ENCODE data around the gene NRK. TPM values are rescaled to one million over a fixed set of nuclear protein-coding genes. Genes with fewer than 3 reads are reported as not detected.

NRK gene
- total RNA-seq, 1 donor from 2014 or later: 19.3 TPM

- DNase-seq (ENCODE audit: low read depth): no peak
- TF ChIP-seq CTCF (conservative IDR thresholded peaks at IDR 0.05; ENCODE audit: low read depth, low read length): no peak
- no peak overlapping the region for H3K4me3 ChIP-seq (ENCODE audit: low read depth, low read length)
Observed at GRCh38 chrX:106005684-106006083, 183.3 kb downstream of the NRK start.

GRCh38 chrX:106007815-106008214 lies 185.5 kb downstream of the NRK start:
- TF ChIP-seq CTCF (conservative IDR thresholded peaks at IDR 0.05; ENCODE audit: low read depth, low read length): no peak
- no peak overlapping the region for H3K4me3 ChIP-seq (ENCODE audit: low read depth, low read length)
- DNase-seq (ENCODE audit: low read depth): no peak

Other genes with a start within 250 kb of the NRK start
- gene SERPINA7, start 216.2 kb downstream of the NRK start, total RNA-seq: not detected in 2 replicates

Data from epithelial cell of proximal tubule (primary cell).